K562 (cell line): Measurements from ENCODE around the gene SERTAD1.
A peak's percentile ranks its signal among the peaks of the same experiment; 100 is the strongest.

Source experiments
- CHCHD3 ChIP-seq: fragments of 250-450 bp; sonication (Bioruptor Pico); IDR thresholded peaks from 2 replicates; pipeline ENCODE4 v2.1.2; 2022; ENCODE audit warnings: mild to moderate bottlenecking
- CTCF ChIP-seq, 3 experiments: IDR thresholded peaks in 2 of 3; conservative IDR thresholded peaks in 1 of 3; 2 replicates each; pipeline ENCODE4 v1.5.1; 2011 to 2012; ENCODE audit warnings: low read length in 3 of 3, mild to moderate bottlenecking in 3 of 3, control low read depth in 2 of 3, improper control_type of control experiment in 1 of 3, inconsistent platforms in 1 of 3, low read depth in 1 of 3, mixed read lengths in 1 of 3, moderate library complexity in 1 of 3; ENCODE audit not compliant: insufficient read depth in 2 of 3
- PHF20 ChIP-seq: fragments of 450-650 bp; IDR thresholded peaks from 2 replicates; pipeline ENCODE4 v1.6.1; 2018; ENCODE audit not compliant: partially characterized antibody
- POLR2A ChIP-seq: fragments of 450-650 bp; conservative IDR thresholded peaks from 2 replicates; pipeline ENCODE4 v1.6.1; 2016
- PRDM10 ChIP-seq: fragments of 450-650 bp; IDR thresholded peaks from 2 replicates; pipeline ENCODE4 v1.6.1; 2018; ENCODE audit not compliant: partially characterized antibody
- RBFOX2 ChIP-seq: fragments of 200-400 bp; formaldehyde crosslinking; IDR thresholded peaks from 2 replicates; pipeline ENCODE4 v1.6.1; 2017; ENCODE audit warnings: low read depth, mild to moderate bottlenecking, low read length, moderate library complexity
- TBP ChIP-seq: optimal IDR thresholded peaks from 2 replicates; pipeline ENCODE3; 2011; ENCODE audit warnings: low read depth, low read length, improper control_type of control experiment

- TF ChIP-seq PRDM10 (no peak), POLR2A (peak; percentile 93), CTCF (IDR thresholded peaks at IDR 0.05 in 2 of 3, conservative IDR thresholded peaks at IDR 0.05 in 1 of 3; ENCODE audit: insufficient read depth in 2 of 3, low read depth in 1 of 3, low read length in 3 of 3) (no peak), CHCHD3 (CRISPR knock-in tag) (no peak), RBFOX2 (peak; percentile 98), TBP (peak; percentile 80), PHF20 (no peak)
Measured at GRCh38 chr19:40465557-40466218, 39.9 kb upstream of the SERTAD1 start, which contains the start of gene BLVRB.
